ENCODE results near the gene PIKFYVE. TPM values are rescaled to one million over a fixed set of nuclear protein-coding genes. Genes with fewer than 3 reads are reported as not detected.

Gene PIKFYVE
- polyA plus RNA-seq, 1 donor (not counting 4 experiments of a cell fraction or from before 2014, with no cell fraction given): 18.4 TPM

- Histone ChIP-seq H3K9ac (ENCODE audit: control insufficient read depth, extremely low read depth, insufficient read depth, low read length) (no peak overlapping the region), H2AFZ (ENCODE audit: control insufficient read depth, low read length) (no peak overlapping the region), H3K9me3 (ENCODE audit: control insufficient read depth, low read depth, low read length) (no peaks in the 10 kb centered on the region), H3K4me1 (ENCODE audit: control insufficient read depth, extremely low read depth, insufficient read depth, low read length) (no peaks in the 10 kb centered on the region), H3K27me3 (ENCODE audit: control insufficient read depth, extremely low read depth, insufficient read depth, low read length) (no peaks in the 10 kb centered on the region), H3K36me3 (ENCODE audit: control insufficient read depth in 2 of 2, extremely low read depth in 1 of 2, insufficient read depth in 2 of 2, low read length in 2 of 2) (peaks cover 10 to 19% of the 10 kb centered on the region in 2 experiments), H3K79me2 (ENCODE audit: control insufficient read depth, insufficient read depth, low read length) (no peaks in the 10 kb centered on the region), H3K4me2 (ENCODE audit: control insufficient read depth, extremely low read depth, insufficient read depth, low read depth, low read length) (no peak overlapping the region), H3K9me1 (ENCODE audit: control insufficient read depth, extremely low read depth, insufficient read depth, low read length) (no peaks in the 10 kb centered on the region), H4K20me1 (ENCODE audit: control insufficient read depth, extremely low read depth, insufficient read depth, low read length) (no peaks in the 10 kb centered on the region), H3K27ac (ENCODE audit: control insufficient read depth, insufficient read depth, low read length) (no peak overlapping the region), H3K4me3 (ENCODE audit: control insufficient read depth in 2 of 3, extremely low read depth in 1 of 3, insufficient read depth in 2 of 3, low read depth in 1 of 3, low read length in 3 of 3) (no peak overlapping the region)
- FAIRE-seq (no peak), DNase-seq (ENCODE audit: low read depth, low spot score) (no peak)
- dilution Hi-C loops (cut with MboI; ENCODE audit: extremely low pct_ligation_motif_present, low sequenced_read_pairs): no loop called here
- no peak for TF ChIP-seq CTCF (optimal IDR thresholded peaks at IDR 0.05 in 1 of 3, IDR thresholded peaks at IDR 0.05 in 1 of 3, conservative IDR thresholded peaks at IDR 0.05 in 1 of 3; ENCODE audit: extremely low read depth in 1 of 3, insufficient read depth in 2 of 3, low read length in 3 of 3)
- TF ChIP-seq EZH2 (IDR thresholded peaks at IDR 0.05; ENCODE audit: low read length): no peak
Measured at GRCh38 chr2:208240619-208241209, 25.3 kb upstream of the PIKFYVE start.

GRCh38 chr2:208244422-208244821, 21.6 kb upstream of the PIKFYVE start:
- FAIRE-seq (no peak), DNase-seq (ENCODE audit: low read depth, low spot score) (no peak)
- Histone ChIP-seq H3K4me1 (ENCODE audit: control insufficient read depth, extremely low read depth, insufficient read depth, low read length) (no peaks in the 10 kb centered on the region), H3K9me1 (ENCODE audit: control insufficient read depth, extremely low read depth, insufficient read depth, low read length) (no peaks in the 10 kb centered on the region), H3K9me3 (ENCODE audit: control insufficient read depth, low read depth, low read length) (no peaks in the 10 kb centered on the region), H3K27me3 (ENCODE audit: control insufficient read depth, extremely low read depth, insufficient read depth, low read length) (no peaks in the 10 kb centered on the region), H2AFZ (ENCODE audit: control insufficient read depth, low read length) (no peak overlapping the region), H3K4me3 (ENCODE audit: control insufficient read depth in 2 of 3, extremely low read depth in 1 of 3, insufficient read depth in 2 of 3, low read depth in 1 of 3, low read length in 3 of 3) (no peak overlapping the region), H4K20me1 (ENCODE audit: control insufficient read depth, extremely low read depth, insufficient read depth, low read length) (no peaks in the 10 kb centered on the region), H3K9ac (ENCODE audit: control insufficient read depth, extremely low read depth, insufficient read depth, low read length) (no peak overlapping the region), H3K36me3 (ENCODE audit: control insufficient read depth in 2 of 2, extremely low read depth in 1 of 2, insufficient read depth in 2 of 2, low read length in 2 of 2) (peaks cover 18 to 20% of the 10 kb centered on the region in 2 experiments), H3K27ac (ENCODE audit: control insufficient read depth, insufficient read depth, low read length) (no peak overlapping the region), H3K4me2 (ENCODE audit: control insufficient read depth, extremely low read depth, insufficient read depth, low read depth, low read length) (no peak overlapping the region), H3K79me2 (ENCODE audit: control insufficient read depth, insufficient read depth, low read length) (no peaks in the 10 kb centered on the region)
- dilution Hi-C loops (cut with MboI; ENCODE audit: extremely low pct_ligation_motif_present, low sequenced_read_pairs): no loop called here
- TF ChIP-seq EZH2 (IDR thresholded peaks at IDR 0.05; ENCODE audit: low read length) (no peak), CTCF (optimal IDR thresholded peaks at IDR 0.05 in 1 of 3, IDR thresholded peaks at IDR 0.05 in 1 of 3, conservative IDR thresholded peaks at IDR 0.05 in 1 of 3; ENCODE audit: extremely low read depth in 1 of 3, insufficient read depth in 2 of 3, low read length in 3 of 3) (no peak)
